Ovary (tissue), 3 donors: ENCODE data around the gene THSD7A.

Experiments used
- CTCF ChIP-seq, 3 donors: fragments of 450-650 bp in 2 of 3; fragments of 200-600 bp in 1 of 3; IDR thresholded peaks; one replicate each; pipeline versions ENCODE4 v1.5.1 to v1.8.0; 2016 to 2022; ENCODE audit warnings: antibody characterized with exemption in 3 of 3, mild to moderate bottlenecking in 1 of 3
- POLR2A ChIP-seq: fragments of 450-650 bp; IDR thresholded peaks from one replicate; pipeline ENCODE4 v1.6.1; 2017; ENCODE audit warnings: antibody characterized with exemption, mild to moderate bottlenecking, moderate library complexity
- donor health status: DM: no; HTN: no; CAD: no.

DNA sequence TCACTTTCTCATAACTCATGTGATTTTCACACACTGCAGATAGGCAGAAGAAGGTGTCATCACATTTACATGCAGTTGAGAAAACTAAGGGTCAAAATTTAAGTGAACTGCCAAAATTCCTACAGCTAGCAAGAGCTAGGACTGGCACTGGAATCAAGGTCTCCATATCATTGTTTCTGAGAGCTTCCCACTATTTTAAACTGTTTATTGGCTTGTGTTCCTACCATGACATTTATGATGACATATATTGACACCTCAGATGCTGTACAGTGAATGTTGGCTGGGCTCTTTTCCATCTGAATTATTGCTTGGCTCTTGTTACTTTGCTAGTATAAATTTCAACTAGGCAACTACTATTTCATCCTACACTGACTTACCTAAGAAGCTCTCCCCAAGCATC lies 2.0 kb downstream of the THSD7A start:
- TF ChIP-seq CTCF (IDR thresholded peaks at IDR 0.05) = no peak
- TF ChIP-seq POLR2A = no peak
